Hepatic stellate cell (primary cell): ENCODE results near the gene GCLM.
"Not testable (repeated sequence)": the region's sequence is repeated elsewhere in the genome, so short reads cannot be mapped to it uniquely, and the experiment has no call there.

Experiments
- DNase-seq: peaks from one replicate; pipeline ENCODE4 v3.0.0; 2011; ENCODE audit warnings: low spot score

GCLM gene

GRCh38 chr1:93888900-93889299, 20.3 kb downstream of the GCLM start:
- DNase-seq: no peak

GRCh38 chr1:93882269-93882668, 27.0 kb downstream of the GCLM start:
- no peak for DNase-seq

GRCh38 chr1:93880731-93881130, 28.5 kb downstream of the GCLM start:
- DNase-seq: no peak

GRCh38 chr1:93878889-93879586, 30.2 kb downstream of the GCLM start, which contains the start of gene DNTTIP2:
Gene DNTTIP2 (minus strand): TSS chr1:93879206. CDS start chr1:93879148, 58 bp downstream.
- peak; percentile 89 for DNase-seq

- peak; percentile 25 for DNase-seq
Observed at GRCh38 chr1:93878501-93878888, 30.7 kb downstream of the GCLM start.

GRCh38 chr1:93877529-93877928, 31.7 kb downstream of the GCLM start:
- no peak for DNase-seq

GRCh38 chr1:93876244-93876643, 33.0 kb downstream of the GCLM start:
- DNase-seq: no peak

- DNase-seq: peak; percentile 26
Observed at GRCh38 chr1:93874025-93874651, 35.1 kb downstream of the GCLM start.

- DNase-seq: no peak
Observed at GRCh38 chr1:93871366-93871765, 37.9 kb downstream of the GCLM start.

GRCh38 chr1:93869653-93870052, 39.6 kb downstream of the GCLM start:
- no peak for DNase-seq

- not testable (repeated sequence) for DNase-seq
Observed at GRCh38 chr1:93868492-93868891, 40.7 kb downstream of the GCLM start.

- no peak for DNase-seq
Observed at GRCh38 chr1:93865253-93865652, 44.0 kb downstream of the GCLM start.

- DNase-seq: no peak
Observed at GRCh38 chr1:93864175-93864574, 45.1 kb downstream of the GCLM start.

- DNase-seq: not testable (repeated sequence)
Observed at GRCh38 chr1:93857653-93858052, 51.6 kb downstream of the GCLM start.

GRCh38 chr1:93855983-93856382, 53.2 kb downstream of the GCLM start:
- DNase-seq: not testable (repeated sequence)

- DNase-seq: no peak
Observed at GRCh38 chr1:93853940-93854339, 55.3 kb downstream of the GCLM start.

- DNase-seq: no peak
Observed at GRCh38 chr1:93851878-93852277, 57.4 kb downstream of the GCLM start.

GRCh38 chr1:93851327-93851712, 57.9 kb downstream of the GCLM start:
- DNase-seq: no peak

- DNase-seq: not testable (repeated sequence)
Observed at GRCh38 chr1:93850687-93851326, 58.4 kb downstream of the GCLM start.

- no peak for DNase-seq
Observed at GRCh38 chr1:93848350-93848883, 60.8 kb downstream of the GCLM start.

GRCh38 chr1:93847811-93848288, 61.4 kb downstream of the GCLM start:
- DNase-seq: peak; percentile 71

- peak; percentile 78 for DNase-seq
Observed at GRCh38 chr1:93846992-93847810, 62.0 kb downstream of the GCLM start.
